Thyroid gland (tissue), 4 donors: Measurements from ENCODE around the gene NRIP3. TPM values are rescaled to one million over a fixed set of nuclear protein-coding genes. Genes with fewer than 3 reads are reported as not detected.
"Not testable (repeated sequence)": the region's sequence is repeated elsewhere in the genome, so short reads cannot be mapped to it uniquely, and the experiment has no call there.

ENCODE experiments used
- DNase-seq, 2 donors: peaks; one replicate each; pipeline ENCODE4 v3.0.0-alpha.2; 2019
- H3K27ac ChIP-seq, 3 donors: fragments of 200-600 bp; sonication (generic); 1 replicate in 2 of 3; 2 replicates in 1 of 3; pipeline ENCODE4 v1.5.1; 2016 to 2019; ENCODE audit warnings: mild to moderate bottlenecking in 1 of 3, moderate library complexity in 1 of 3
- H3K27me3 ChIP-seq: fragments of 200-600 bp; sonication (generic); one replicate; pipeline ENCODE4 v1.5.1; 2019
- H3K36me3 ChIP-seq, 2 donors: fragments of 200-600 bp; sonication (generic); one replicate each; pipeline ENCODE4 v1.5.1; 2016 to 2019
- H3K4me1 ChIP-seq, 2 donors: fragments of 200-600 bp; sonication (generic); one replicate each; pipeline ENCODE4 v1.5.1; 2017 to 2019
- H3K4me3 ChIP-seq, 3 donors: fragments of 200-600 bp; sonication (generic); replicated peaks in 1 of 3; 1 replicate in 2 of 3; 2 replicates in 1 of 3; pipeline ENCODE4 v1.5.1; 2016; ENCODE audit warnings: mild to moderate bottlenecking in 1 of 3
- H3K9me3 ChIP-seq: fragments of 200-600 bp; sonication (generic); one replicate; pipeline ENCODE4 v1.5.1; 2017
- CTCF ChIP-seq, 6 experiments: fragments of 200-600 bp in 3 of 6; fragments of 450-650 bp in 3 of 6; sonication (generic) in 3 of 6; IDR thresholded peaks; one replicate each; pipeline ENCODE4 v1.5.1; 2016 to 2019; ENCODE audit warnings: antibody characterized with exemption in 6 of 6, mild to moderate bottlenecking in 2 of 6, inconsistent platforms in 1 of 6, moderate library complexity in 1 of 6
- POLR2A ChIP-seq, 2 donors: fragments of 450-650 bp; IDR thresholded peaks; one replicate each; pipeline ENCODE4 v1.6.1; 2017; ENCODE audit warnings: antibody characterized with exemption in 2 of 2, mild to moderate bottlenecking in 2 of 2, moderate library complexity in 1 of 2
- WGBS, 2 donors: methylation state at CpG; one replicate each; pipeline ENCODE4 v1.1.5; 2017; 5-methylcytosine and 5-hydroxymethylcytosine counted together
- intact Hi-C: fragments of 100-400 bp; cut with DNase I; formaldehyde crosslinking; loops from one replicate; pipeline ENCODE4 v1.15.1; 2023
- total RNA-seq, 4 donors: library from RNA; depleted of rRNA; stranded (reverse); fragments of >200 nt; gene quantifications; one replicate each; pipeline ENCODE4 v1.2.3, GENCODE V29; 2016

The NRIP3 gene
- total RNA-seq, 4 donors from 2014 or later, result 0.56 to 6.6 (median 1.2) TPM

GRCh38 chr11:8941341-8942103 lies 62.3 kb downstream of the NRIP3 start:
- DNase-seq, result no peak
- Histone ChIP-seq H3K4me3 (no peak overlapping the region), H3K27me3 (no peaks in the 10 kb centered on the region), H3K36me3 (no peaks in the 10 kb centered on the region), H3K9me3 (no peaks in the 10 kb centered on the region), H3K27ac (no peak overlapping the region), H3K4me1 (peaks cover 0 to 4% of the 10 kb centered on the region in 2 donors)
- TF ChIP-seq CTCF (IDR thresholded peaks at IDR 0.05), result no peak
- TF ChIP-seq POLR2A (IDR thresholded peaks at IDR 0.05), result no peak
- WGBS, 2 donors, result 58 to 73% methylated on average over 8 of the region's 8 CpGs
- intact Hi-C loops, result no loop called here

GRCh38 chr11:8937659-8938058 lies 66.1 kb downstream of the NRIP3 start:
- Histone ChIP-seq H3K9me3 (no peaks in the 10 kb centered on the region), H3K4me1 (peaks cover 0 to 4% of the 10 kb centered on the region in 2 donors), H3K36me3 (no peaks in the 10 kb centered on the region), H3K27me3 (no peaks in the 10 kb centered on the region), H3K27ac (no peak overlapping the region), H3K4me3 (no peak overlapping the region)
- intact Hi-C loops, result no loop called here
- WGBS, 2 donors, result 82 to 84% methylated on average over 13 to 14 of the region's 14 CpGs
- no peak for DNase-seq
- TF ChIP-seq CTCF (IDR thresholded peaks at IDR 0.05) (no peak), POLR2A (IDR thresholded peaks at IDR 0.05) (no peak)

GRCh38 chr11:8937159-8937558 lies 66.6 kb downstream of the NRIP3 start:
- H3K9me3 ChIP-seq, result no peaks in the 10 kb centered on the region
- H3K27ac ChIP-seq, result no peak overlapping the region
- peaks cover 0 to 4% of the 10 kb centered on the region in 2 donors for H3K4me1 ChIP-seq
- WGBS, 2 donors, result 28 to 58% methylated on average over 10 of the region's 10 CpGs
- no peak overlapping the region for H3K4me3 ChIP-seq
- H3K27me3 ChIP-seq, result no peaks in the 10 kb centered on the region
- intact Hi-C loops, result no loop called here
- no peaks in the 10 kb centered on the region for H3K36me3 ChIP-seq
- DNase-seq, result peak; percentile 51 to 66
- TF ChIP-seq CTCF (IDR thresholded peaks at IDR 0.05), result no peak
- no peak for TF ChIP-seq POLR2A (IDR thresholded peaks at IDR 0.05)

GRCh38 chr11:8935789-8936188 lies 68.0 kb downstream of the NRIP3 start:
- H3K27me3 ChIP-seq, H3K4me3 ChIP-seq, H3K36me3 ChIP-seq, H3K27ac ChIP-seq, H3K4me1 ChIP-seq, intact Hi-C loops, H3K9me3 ChIP-seq, DNase-seq: not testable (repeated sequence)
- WGBS, 2 donors, result 100% methylated on average over 2 of the region's 2 CpGs

GRCh38 chr11:8934742-8935488 lies 68.9 kb downstream of the NRIP3 start:
- H3K27ac ChIP-seq, result no peak overlapping the region
- TF ChIP-seq CTCF (IDR thresholded peaks at IDR 0.05), result no peak
- TF ChIP-seq POLR2A (IDR thresholded peaks at IDR 0.05), result no peak
- H3K4me3 ChIP-seq, result no peak overlapping the region
- no peaks in the 10 kb centered on the region for H3K9me3 ChIP-seq
- peaks cover 0 to 4% of the 10 kb centered on the region in 2 donors for H3K4me1 ChIP-seq
- intact Hi-C loops, result no loop called here
- no peak for DNase-seq
- no peaks in the 10 kb centered on the region for H3K36me3 ChIP-seq
- H3K27me3 ChIP-seq, result no peaks in the 10 kb centered on the region
- WGBS, 2 donors, result 73 to 79% methylated on average over 14 of the region's 14 CpGs
